Adrenal gland (tissue), 12 donors: ENCODE results near the gene SPEG. TPM values are rescaled to one million over a fixed set of nuclear protein-coding genes. Genes with fewer than 3 reads are reported as not detected.

ENCODE experiments used
- DNase-seq, 7 donors: peaks; one replicate each; pipeline ENCODE4 v3.0.0-alpha.2; 2019 to 2020
- H3K27ac ChIP-seq, 5 donors: fragments of 200-600 bp; sonication (generic) in 4 of 5; 1 replicate in 3 of 5; 2 replicates in 2 of 5; pipeline versions ENCODE4 v1.5.1 to v1.8.0; 2016 to 2020; ENCODE audit warnings: mild to moderate bottlenecking in 1 of 5
- H3K27me3 ChIP-seq: fragments of 200-600 bp; 2 replicates; pipeline ENCODE4 v1.8.0; 2021
- H3K36me3 ChIP-seq, 2 donors: fragments of 200-600 bp; replicated peaks in 1 of 2; 1 replicate in 1 of 2; 2 replicates in 1 of 2; pipeline versions ENCODE4 v1.5.1 to v1.8.0; 2018 to 2022
- H3K4me1 ChIP-seq, 2 donors: fragments of 200-600 bp; replicated peaks in 1 of 2; 1 replicate in 1 of 2; 2 replicates in 1 of 2; pipeline versions ENCODE4 v1.5.1 to v1.8.0; 2018 to 2021
- H3K4me3 ChIP-seq, 4 donors: fragments of 200-600 bp; sonication (generic) in 3 of 4; one replicate each; pipeline ENCODE4 v1.5.1; 2016 to 2018
- H3K9me3 ChIP-seq, 3 donors: fragments of 200-600 bp; sonication (generic) in 1 of 3; replicated peaks in 1 of 3; 1 replicate in 2 of 3; 2 replicates in 1 of 3; pipeline versions ENCODE4 v1.5.1 to v1.8.0; 2016 to 2021
- POLR2A ChIP-seq, 2 donors: fragments of 450-650 bp; IDR thresholded peaks; one replicate each; pipeline ENCODE4 v1.6.1; 2017; ENCODE audit warnings: antibody characterized with exemption in 2 of 2, mild to moderate bottlenecking in 2 of 2, moderate library complexity in 1 of 2
- WGBS, 4 donors: extraction: QIAGEN DNeasy Blood & Tissue Kit in 2 of 4; methylation state at CpG; one replicate each; pipeline versions ENCODE4 v1.1.5 to v1.1.7; 2013 to 2017; 5-methylcytosine and 5-hydroxymethylcytosine counted together
- intact Hi-C, 2 donors: fragments of 100-400 bp; cut with DNase I; formaldehyde crosslinking; loops; one replicate each; pipeline versions ENCODE4 v1.14.1 to v1.15.0; 2022 to 2023
- polyA plus RNA-seq, 3 donors: library from polyadenylated mRNA; stranded (reverse); fragments of 200-250 nt in 2 of 3; fragments of 350-450 nt in 1 of 3; fragmentation: Illumina TruSeq in 1 of 3; extraction: RNeasy Lipid Tissue Mini Kit (QIAGEN cat#74804) in 1 of 3; gene quantifications; one replicate each; pipeline ENCODE4 v1.2.3, GENCODE V29; 2013 to 2014
- total RNA-seq, 9 donors: library from RNA; depleted of rRNA in 4 of 9; stranded (reverse); fragments of >200 nt in 4 of 9; fragments of 120-200 nt in 1 of 9; fragmentation: NEBNext Ultra II Directional in 1 of 9; extraction: Animal tissue kit (Norgen Biotek cat#: 25700) in 1 of 9; gene quantifications; one replicate each; pipeline versions ENCODE4 v1.1.0 to v1.2.4, GENCODE V29; 2013 to 2023
- TF ChIP-seq, protein P1 (sequence below), 6 experiments: fragments of 450-650 bp in 4 of 6; fragments of 200-600 bp in 2 of 6; sonication (generic) in 1 of 6; IDR thresholded peaks; 1 replicate in 5 of 6; 2 replicates in 1 of 6; pipeline versions ENCODE4 v1.5.1 to v1.8.0; 2016 to 2021; ENCODE audit warnings: antibody characterized with exemption in 6 of 6, mild to moderate bottlenecking in 2 of 6, moderate library complexity in 1 of 6
- donor health status: healthy with polysubstance abuse.
- donor health status: Bipolar disorder and iron deficiency.
- donor health status: DM: yes; HTN: yes; CAD: no.
- donor health status: DM: no; HTN: no; CAD: no.
- donor health status: DM: no; HTN: no; CAD: no.
- donor health status: DM: yes; HTN: yes; CAD: no.

Gene SPEG
- total and polyA plus RNA-seq, 12 donors = 0.66 to 178 (median 5.5) TPM

GRCh38 chr2:219430633-219431615 lies 3.7 kb upstream of the SPEG start:
- Histone ChIP-seq H3K4me3 (no peak overlapping the region), H3K27ac (peak overlapping the region in 1 of 5 donors; percentile 40), H3K36me3 (no peaks in the 10 kb centered on the region), H3K4me1 (no peaks in the 10 kb centered on the region), H3K27me3 (peaks cover 17% of the 10 kb centered on the region), H3K9me3 (no peaks in the 10 kb centered on the region)
- WGBS, 4 donors = 54 to 66% (median 60%) methylated on average over 5 to 9 of the region's 9 CpGs
- peak in 1 of 7 donors; percentile 84 for DNase-seq
- TF ChIP-seq, protein P1, sequence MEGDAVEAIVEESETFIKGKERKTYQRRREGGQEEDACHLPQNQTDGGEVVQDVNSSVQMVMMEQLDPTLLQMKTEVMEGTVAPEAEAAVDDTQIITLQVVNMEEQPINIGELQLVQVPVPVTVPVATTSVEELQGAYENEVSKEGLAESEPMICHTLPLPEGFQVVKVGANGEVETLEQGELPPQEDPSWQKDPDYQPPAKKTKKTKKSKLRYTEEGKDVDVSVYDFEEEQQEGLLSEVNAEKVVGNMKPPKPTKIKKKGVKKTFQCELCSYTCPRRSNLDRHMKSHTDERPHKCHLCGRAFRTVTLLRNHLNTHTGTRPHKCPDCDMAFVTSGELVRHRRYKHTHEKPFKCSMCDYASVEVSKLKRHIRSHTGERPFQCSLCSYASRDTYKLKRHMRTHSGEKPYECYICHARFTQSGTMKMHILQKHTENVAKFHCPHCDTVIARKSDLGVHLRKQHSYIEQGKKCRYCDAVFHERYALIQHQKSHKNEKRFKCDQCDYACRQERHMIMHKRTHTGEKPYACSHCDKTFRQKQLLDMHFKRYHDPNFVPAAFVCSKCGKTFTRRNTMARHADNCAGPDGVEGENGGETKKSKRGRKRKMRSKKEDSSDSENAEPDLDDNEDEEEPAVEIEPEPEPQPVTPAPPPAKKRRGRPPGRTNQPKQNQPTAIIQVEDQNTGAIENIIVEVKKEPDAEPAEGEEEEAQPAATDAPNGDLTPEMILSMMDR (IDR thresholded peaks at IDR 0.05) = no peak
- no peak for TF ChIP-seq POLR2A (IDR thresholded peaks at IDR 0.05)
- intact Hi-C loops = no loop called here

DNA sequence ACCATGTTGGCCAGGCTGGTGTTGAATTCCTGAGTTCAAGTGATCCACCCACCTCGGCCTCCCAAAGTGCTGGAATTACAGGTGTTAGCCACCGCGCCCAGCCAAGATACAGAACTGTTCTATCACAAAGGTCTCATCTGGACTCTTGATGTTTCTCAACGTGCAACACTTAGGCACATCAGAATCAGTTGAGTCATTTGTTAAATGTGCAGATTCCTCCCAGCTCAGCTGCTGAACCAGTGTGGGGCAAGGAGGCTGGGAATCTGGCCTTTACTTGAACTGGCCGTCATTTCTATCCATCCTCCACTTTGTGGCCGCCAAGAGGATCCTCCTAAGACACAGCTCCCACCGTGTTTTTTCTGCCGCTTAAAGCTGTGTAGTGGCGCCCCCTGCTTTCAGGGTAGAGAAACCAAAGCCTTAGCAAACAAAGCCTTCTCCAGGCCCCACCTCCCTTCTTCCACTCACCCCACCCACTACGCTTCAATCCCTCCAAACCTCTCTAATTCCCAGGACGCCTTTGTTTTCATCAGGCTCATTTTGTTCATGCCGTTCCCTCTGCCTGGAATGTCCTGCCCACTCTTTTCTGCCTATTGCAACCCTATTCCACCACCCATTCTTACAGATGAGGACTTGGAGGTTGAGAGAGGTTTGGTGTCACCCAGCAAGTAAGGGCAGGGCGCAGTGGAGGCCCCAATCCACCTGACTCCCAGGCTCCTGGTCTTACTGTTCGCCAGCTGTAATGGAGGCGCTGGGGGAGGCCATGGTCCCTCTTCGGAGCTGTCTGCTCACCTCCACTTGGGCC lies 776 bp upstream of the SPEG start:
- no peak overlapping the region for H3K27ac ChIP-seq
- no peak for TF ChIP-seq POLR2A (IDR thresholded peaks at IDR 0.05)
- TF ChIP-seq, protein P1 (IDR thresholded peaks at IDR 0.05) = peak in 2 of 6 experiments; percentile 9 to 12

GRCh38 chr2:219434468-219434717 lies 250 bp upstream of the SPEG start:
- intact Hi-C loops = no loop called here
- Histone ChIP-seq H3K27ac (no peak overlapping the region), H3K27me3 (peaks cover 17% of the 10 kb centered on the region), H3K4me1 (no peaks in the 10 kb centered on the region), H3K9me3 (no peaks in the 10 kb centered on the region), H3K4me3 (no peak overlapping the region), H3K36me3 (no peaks in the 10 kb centered on the region)
- no peak for DNase-seq
- 50 to 70% (median 59%) methylated on average over 5 to 9 of the region's 9 CpGs for WGBS, 4 donors
- no peak for TF ChIP-seq POLR2A (IDR thresholded peaks at IDR 0.05)
- TF ChIP-seq, protein P1 (IDR thresholded peaks at IDR 0.05) = no peak

More for the DNA sequence above, 776 bp upstream of the SPEG start:
- intact Hi-C loops = no loop called here
- Histone ChIP-seq H3K27me3 (peaks cover 17% of the 10 kb centered on the region), H3K36me3 (no peaks in the 10 kb centered on the region), H3K4me3 (no peak overlapping the region), H3K4me1 (no peaks in the 10 kb centered on the region), H3K9me3 (no peaks in the 10 kb centered on the region)
- DNase-seq = peak in 1 of 7 donors; percentile 18
- WGBS, 4 donors = 81 to 84% (median 82%) methylated on average over 13 to 16 of the region's 16 CpGs

DNA sequence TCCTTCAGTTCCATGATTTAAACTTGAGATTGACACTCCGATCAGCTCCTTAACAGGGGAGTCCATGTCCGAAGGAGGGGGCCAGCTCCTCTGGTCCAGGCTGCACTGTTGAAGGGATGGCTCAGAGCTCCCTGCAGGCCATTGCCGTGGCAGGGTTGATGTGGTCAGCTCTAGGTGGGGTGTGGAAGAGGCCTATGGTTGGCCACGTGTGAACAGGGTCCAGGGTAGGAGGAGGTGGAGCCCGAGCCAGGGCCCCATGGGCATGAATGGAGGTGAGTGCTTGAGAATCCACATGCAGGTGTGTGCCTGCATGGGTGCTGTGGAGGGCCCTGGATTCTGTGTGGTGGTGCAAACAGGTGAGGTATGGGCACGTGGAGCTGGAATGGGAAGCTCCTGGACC lies 1.1 kb downstream of the SPEG start:
- Histone ChIP-seq H3K9me3 (no peaks in the 10 kb centered on the region), H3K27me3 (peaks cover 17% of the 10 kb centered on the region), H3K4me3 (no peak overlapping the region), H3K27ac (no peak overlapping the region), H3K4me1 (no peaks in the 10 kb centered on the region), H3K36me3 (no peaks in the 10 kb centered on the region)
- WGBS, 4 donors = 86 to 91% (median 90%) methylated on average over 4 to 6 of the region's 6 CpGs
- no peak for DNase-seq
- TF ChIP-seq, protein P1 (IDR thresholded peaks at IDR 0.05) = no peak
- TF ChIP-seq POLR2A (IDR thresholded peaks at IDR 0.05) = no peak
- intact Hi-C loops = no loop called here
